CD4-positive, alpha-beta T cell treated with Interleukin-6 for 4 hours (primary cell): ENCODE results near the gene ITGA8.
"Not testable (repeated sequence)": the region's sequence is repeated elsewhere in the genome, so short reads cannot be mapped to it uniquely, and the experiment has no call there.

Experiments
- DNase-seq: peaks from one replicate; pipeline ENCODE4 v3.0.0-alpha.2; 2020; ENCODE audit warnings: mixed read lengths

Gene ITGA8

GRCh38 chr10:15546606-15547005 is 173.1 kb downstream of the ITGA8 start:
- DNase-seq, result no peak

DNA sequence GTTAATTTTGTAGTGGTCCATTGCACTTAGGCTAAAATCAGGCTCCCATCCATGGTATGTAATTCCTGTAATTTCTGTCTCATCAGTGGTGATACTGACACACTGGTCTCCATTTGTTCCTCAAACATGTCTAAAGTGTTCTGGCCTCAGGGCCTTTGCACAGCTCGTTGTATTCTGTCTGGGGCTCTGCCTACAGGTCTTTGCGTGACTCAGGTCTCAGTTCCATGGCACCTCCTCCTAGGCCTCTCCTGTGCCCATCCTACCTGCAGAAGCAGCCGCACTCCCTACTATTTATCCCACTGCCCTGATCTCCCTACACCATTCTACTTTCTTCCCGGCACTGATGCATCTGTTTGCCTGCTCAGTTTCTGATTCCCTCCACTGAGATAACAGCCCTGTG is 173.8 kb downstream of the ITGA8 start:
- no peak for DNase-seq

GRCh38 chr10:15545266-15545665 is 174.5 kb downstream of the ITGA8 start:
- no peak for DNase-seq

DNA sequence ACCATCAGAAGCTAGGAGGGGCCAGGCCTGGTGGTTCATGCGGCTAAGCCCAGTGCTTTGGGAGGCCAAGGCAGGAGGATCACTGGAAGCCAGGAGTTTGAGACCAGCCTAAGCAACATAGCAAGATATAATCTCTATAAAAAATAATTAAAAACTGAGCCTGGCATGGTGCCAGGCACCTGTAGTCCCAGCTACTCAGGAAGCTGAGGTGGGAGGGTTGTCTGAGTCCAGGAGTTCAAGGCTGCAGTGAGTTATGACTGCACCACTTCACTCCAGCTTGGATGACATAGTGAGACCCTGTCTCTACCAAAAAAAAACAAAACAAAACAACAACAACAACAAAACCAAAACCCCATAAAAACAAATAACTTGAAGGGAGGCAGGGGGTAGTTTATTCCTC is 175.7 kb downstream of the ITGA8 start:
- DNase-seq, result no peak

- no peak for DNase-seq
Observed at GRCh38 chr10:15542817-15543216, 176.9 kb downstream of the ITGA8 start.

DNA sequence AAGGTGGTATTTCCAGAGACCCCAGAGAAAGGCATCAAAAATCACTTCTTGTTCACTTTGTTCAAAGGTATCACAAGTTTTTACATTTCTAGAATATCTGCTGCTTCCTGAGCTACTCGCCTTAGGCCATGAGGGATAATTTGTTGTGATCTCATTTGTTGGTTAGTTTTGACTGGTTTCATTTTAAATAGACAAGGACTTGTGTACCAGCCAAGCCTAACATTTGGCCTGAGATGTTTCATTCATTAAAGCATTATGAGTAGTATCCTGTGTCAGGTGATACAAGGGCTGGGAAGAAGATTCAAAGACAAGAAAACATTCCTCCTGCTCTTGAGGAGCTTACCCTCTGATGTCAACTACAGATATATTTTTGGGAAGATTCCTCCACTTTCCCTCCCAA is 178.3 kb downstream of the ITGA8 start:
- no peak for DNase-seq

GRCh38 chr10:15540727-15541126 is 179.0 kb downstream of the ITGA8 start:
- DNase-seq, result no peak

- no peak for DNase-seq
Observed at GRCh38 chr10:15539262-15539661, 180.5 kb downstream of the ITGA8 start.

DNA sequence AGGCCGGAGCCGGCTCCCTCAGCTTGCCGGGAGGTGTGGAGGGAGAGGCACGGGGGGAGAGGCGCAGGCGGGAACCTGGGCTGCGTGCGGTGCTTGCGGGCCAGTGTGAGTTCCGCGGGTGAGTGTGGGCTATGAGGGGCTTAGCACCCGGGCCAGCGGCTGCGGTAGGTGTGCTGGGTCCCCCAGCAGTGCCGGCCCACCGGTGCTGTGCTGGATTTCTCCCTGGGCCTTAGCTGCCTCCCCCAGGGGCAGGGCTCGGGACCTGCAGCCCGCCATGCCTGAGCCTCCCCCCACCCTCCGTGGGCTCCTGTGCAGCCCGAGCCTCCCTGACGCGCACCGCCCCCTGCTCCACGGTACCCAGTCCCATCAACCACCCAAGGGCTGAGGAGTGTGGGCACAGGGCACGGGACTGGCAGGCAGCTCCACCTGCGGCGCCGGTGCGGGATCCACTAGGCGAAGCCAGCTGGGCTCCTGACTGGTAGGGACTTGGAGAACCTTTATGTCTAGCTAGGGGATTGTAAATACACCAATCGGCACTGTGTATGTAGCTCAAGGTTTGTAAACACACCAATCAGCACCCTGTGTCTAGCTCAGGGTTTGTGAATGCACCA is 184.7 kb downstream of the ITGA8 start:
- not testable (repeated sequence) for DNase-seq

DNA sequence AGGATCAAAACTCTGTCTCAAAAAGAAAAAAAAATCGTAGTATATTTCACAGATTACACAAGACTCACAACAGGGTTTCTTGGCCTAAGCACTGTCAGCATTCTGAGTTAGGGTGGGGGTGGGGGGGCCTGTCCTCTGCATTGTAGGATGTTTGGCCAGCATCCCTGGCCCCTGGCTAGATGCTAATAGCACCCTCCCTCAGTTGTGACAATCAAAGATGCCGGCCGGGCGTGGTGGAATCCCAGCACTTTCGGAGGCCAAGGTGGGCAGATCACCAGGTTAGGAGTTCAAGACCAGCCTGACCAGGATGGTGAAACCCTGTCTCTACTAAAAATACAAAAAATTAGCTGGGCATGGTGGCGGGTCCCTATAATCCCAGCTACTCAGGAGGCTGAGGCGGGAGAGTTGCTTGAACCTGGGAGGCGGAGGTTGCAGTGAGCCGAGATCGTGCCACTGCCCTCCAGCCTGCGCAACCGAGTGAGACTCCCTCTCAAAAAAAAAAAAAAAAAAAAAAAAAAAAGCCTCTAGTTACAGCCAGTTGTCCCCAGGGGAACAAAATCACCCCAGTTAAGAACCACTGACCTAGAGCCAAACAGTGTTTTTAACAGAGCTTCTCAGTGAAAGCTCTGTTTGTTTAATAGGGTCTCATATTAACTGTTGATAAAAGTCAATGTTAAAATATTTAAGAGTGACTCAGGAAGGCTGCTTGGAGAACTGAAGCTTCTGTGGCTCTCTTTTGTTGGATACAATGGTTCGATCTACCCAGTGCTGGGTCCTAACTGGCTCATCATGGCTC is 187.6 kb downstream of the ITGA8 start:
- no peak for DNase-seq

DNA sequence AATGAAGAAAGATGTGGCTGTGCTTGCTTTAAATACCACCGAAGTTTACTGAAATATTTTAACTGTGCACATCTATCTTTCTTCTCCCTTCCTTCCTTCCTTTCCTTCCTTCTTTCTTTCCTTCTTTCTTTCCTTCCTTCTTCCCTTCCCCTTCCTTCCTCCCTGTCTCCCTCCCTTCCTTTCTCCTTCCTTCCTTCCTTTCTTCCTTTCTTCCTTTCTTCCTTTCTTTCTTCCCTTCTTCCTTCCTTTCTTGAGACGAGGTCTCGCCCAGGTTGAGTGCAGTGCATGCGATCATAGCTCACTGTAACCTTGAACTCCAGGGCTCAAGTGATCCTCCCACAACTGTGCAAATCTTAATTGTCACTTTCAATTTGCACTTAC is 190.9 kb downstream of the ITGA8 start:
- no peak for DNase-seq

DNA sequence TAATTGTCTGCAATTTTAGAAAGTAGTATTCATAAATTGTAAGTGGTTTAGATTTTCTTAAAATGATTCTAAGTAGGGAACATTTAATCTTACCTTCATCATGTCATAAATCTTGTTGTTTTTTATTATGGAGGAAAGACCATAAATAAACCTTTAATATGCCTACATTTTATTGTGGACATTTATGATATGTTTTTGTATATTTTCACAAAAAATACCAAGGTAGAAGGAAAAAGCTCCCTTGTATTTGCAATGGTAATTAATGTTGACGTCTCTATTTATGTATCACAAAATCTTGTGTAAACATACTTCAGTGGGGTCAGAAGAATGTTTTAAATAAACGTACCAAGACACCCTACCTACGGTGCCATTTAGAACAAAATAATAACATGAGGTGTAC is 193.0 kb downstream of the ITGA8 start:
- no peak for DNase-seq

GRCh38 chr10:15521328-15521903 is 198.3 kb downstream of the ITGA8 start:
- DNase-seq, result no peak

DNA sequence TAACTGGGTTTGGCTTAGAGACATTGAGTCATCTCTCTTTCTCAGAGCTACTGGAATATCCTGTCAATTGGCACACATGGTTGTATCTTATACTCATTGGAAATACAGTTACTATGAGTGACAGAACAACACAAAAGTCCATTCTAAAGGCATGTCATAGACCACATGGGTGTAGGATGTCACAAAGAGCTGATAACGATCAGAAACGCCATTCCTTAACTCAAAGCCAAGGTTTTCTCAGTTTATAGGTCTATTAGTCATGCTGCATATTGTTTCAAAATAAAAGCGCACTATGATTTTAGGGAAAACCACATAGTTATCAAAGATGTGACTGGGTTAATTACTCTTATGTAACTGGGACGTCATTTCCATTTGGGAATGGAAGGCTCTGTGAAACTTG is 201.5 kb downstream of the ITGA8 start:
- DNase-seq, result no peak

GRCh38 chr10:15516256-15517085 is 203.3 kb downstream of the ITGA8 start:
- no peak for DNase-seq

DNA sequence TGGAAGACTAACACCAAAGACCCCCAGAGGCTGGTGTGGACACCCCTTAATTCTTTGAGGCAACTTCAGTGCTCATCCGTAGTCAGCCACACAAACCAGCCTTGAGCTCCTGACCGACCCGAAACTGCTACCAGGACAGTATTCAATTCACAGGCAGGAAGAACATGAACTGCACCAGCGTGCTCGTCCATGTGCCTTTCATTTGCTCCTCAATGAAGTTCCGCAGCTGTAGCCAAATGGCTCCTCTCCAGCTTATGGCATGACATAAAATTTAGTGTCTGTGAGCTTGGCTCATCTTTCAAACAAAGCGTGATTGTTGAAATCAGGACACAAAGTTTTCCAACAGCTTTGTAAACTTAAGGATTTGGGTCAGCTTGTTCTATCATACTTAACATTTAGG is 204.5 kb downstream of the ITGA8 start:
- no peak for DNase-seq

DNA sequence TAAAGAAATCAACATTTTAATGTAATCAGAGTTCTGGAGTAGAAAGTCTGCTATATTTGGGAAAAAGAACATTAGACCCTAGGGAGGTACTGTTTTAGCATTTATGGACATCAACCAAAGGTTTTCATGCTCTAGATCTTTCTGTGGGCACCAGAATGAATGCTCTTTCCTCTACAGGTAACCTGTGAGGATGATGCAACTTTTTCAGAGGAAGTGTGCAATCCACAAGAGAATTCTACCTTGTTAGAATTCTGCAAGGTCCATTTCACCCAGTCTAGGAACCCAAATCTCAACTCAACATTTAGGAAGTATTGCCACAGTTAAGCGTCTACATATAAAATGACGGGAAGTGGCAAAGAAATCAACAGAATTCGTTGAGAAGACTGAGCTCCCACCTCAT is 208.8 kb downstream of the ITGA8 start:
- DNase-seq, result no peak

- DNase-seq, result no peak
Observed at GRCh38 chr10:15505329-15505728, 214.4 kb downstream of the ITGA8 start.

DNA sequence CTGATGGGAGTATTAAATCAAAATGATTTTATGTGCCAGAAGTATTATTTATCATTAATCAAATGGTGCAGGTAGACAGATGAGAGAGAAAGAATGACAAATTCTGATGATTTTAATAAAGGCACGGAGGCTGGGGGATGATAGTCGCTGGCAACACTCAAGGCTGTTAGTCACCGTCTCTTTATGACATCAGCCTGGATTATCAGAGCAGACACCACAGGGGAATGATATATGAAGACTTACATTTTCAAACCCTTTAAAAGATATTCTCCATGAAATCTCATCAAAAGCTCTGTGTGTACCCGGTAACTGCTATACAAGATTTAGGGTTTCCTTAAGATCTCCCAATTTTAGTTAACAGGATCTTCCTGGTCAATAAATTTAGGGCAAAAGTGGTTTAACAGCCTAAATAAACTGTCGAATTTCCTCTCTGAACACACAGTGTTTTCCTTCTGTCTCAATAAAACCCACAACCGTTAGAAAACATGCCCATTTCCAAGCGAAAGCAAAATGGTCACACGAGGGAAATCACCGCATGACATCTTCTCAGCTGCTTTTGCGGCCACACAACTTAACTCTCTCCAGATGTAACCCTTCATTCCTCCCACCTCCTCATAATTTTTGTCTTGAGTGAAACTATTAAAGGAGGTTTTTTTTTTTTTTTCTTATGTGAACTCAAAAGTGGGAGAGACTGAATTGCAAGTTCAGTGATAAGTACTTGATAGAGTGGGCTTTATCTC is 215.5 kb downstream of the ITGA8 start:
- no peak for DNase-seq

GRCh38 chr10:15494850-15495506 is 224.7 kb downstream of the ITGA8 start:
- DNase-seq, result no peak

DNA sequence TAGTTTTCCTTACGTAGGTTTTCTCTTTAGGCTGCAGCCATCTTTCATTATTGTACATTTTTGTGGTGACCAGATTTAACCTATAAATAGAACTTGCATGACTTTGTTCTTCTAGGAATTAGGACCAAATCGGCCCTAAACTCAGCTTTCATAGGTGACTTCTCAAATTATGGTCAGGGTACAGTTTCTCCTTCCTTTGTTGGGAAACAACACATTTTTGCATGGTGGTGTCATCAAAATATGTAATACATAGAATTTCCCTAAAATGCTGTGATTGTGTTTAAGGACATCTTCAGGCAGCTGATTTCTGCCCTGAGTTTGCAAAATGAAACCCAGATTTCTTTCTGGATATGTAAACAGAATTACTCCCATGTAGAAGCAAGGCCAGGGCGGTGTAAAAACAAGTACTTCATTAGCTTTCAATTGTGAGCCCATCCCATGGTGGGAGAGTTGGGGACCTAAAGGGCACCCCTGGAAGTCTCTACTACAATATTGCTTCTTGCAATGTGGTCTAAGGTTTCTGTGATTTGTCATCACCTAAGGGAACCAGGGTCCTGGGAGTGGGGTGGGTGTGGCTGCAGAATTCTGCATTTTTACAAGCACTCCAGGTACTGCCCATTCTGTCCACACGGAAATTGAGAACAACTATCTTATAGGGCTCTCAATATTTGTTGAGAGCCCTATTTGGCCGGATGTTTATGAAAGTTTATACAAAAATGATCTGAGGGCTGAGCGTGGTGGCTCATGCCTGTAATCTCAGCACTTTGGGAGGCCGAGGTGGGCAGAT is 227.7 kb downstream of the ITGA8 start:
- DNase-seq, result no peak
